Thyroid gland (tissue), 4 donors: Measurements from ENCODE around the gene PPP4R2.

ENCODE experiments used
- POLR2A ChIP-seq, 2 donors: fragments of 450-650 bp; IDR thresholded peaks; one replicate each; pipeline ENCODE4 v1.6.1; 2017; ENCODE audit warnings: antibody characterized with exemption in 2 of 2, mild to moderate bottlenecking in 2 of 2, moderate library complexity in 1 of 2
- TF ChIP-seq, protein P1 (sequence below), 6 experiments: fragments of 200-600 bp in 3 of 6; fragments of 450-650 bp in 3 of 6; sonication (generic) in 3 of 6; IDR thresholded peaks; one replicate each; pipeline ENCODE4 v1.5.1; 2016 to 2019; ENCODE audit warnings: antibody characterized with exemption in 6 of 6, mild to moderate bottlenecking in 2 of 6, inconsistent platforms in 1 of 6, moderate library complexity in 1 of 6

DNA sequence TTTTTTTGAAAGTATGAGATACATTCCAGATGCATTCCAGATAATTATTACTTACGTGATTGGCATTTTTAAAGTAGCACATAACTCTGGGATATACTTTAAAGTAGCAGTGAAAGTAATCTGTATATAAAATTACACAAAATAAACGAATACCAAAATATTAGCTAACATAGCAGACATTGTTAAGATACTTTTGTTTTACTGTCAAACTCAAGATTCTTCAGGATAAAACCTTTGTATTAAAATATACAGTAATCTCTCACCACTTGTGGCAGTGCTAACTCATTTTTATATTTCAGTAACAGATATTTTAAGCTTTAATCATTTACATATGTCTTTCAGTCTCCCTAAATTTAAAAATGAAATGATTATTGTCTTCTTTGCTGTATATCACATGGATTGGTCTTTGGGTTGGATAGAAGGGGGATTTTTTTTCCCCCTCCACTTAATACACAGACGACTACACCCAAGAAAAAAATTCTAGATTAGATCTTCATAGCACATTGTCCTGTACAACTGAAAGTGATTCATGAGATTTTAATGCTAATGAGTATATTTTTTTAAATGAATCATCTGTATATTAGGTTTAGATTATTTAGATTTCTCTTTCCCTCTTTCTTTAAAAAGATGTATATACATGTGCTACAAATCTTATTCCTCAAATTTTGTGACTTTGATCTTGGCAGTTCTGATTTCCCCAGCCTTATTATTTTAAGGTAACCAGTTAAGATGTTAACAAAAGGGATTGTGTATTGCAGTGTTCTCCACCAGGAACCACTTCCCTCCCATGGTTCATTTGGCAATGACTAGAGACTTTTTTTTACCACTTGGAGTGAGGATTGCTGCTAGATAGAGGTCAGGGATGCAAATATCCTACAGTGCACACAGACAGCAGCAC is 40.3 kb downstream of the PPP4R2 start:
- TF ChIP-seq, protein P1, sequence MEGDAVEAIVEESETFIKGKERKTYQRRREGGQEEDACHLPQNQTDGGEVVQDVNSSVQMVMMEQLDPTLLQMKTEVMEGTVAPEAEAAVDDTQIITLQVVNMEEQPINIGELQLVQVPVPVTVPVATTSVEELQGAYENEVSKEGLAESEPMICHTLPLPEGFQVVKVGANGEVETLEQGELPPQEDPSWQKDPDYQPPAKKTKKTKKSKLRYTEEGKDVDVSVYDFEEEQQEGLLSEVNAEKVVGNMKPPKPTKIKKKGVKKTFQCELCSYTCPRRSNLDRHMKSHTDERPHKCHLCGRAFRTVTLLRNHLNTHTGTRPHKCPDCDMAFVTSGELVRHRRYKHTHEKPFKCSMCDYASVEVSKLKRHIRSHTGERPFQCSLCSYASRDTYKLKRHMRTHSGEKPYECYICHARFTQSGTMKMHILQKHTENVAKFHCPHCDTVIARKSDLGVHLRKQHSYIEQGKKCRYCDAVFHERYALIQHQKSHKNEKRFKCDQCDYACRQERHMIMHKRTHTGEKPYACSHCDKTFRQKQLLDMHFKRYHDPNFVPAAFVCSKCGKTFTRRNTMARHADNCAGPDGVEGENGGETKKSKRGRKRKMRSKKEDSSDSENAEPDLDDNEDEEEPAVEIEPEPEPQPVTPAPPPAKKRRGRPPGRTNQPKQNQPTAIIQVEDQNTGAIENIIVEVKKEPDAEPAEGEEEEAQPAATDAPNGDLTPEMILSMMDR (IDR thresholded peaks at IDR 0.05) = no peak
- no peak for TF ChIP-seq POLR2A (IDR thresholded peaks at IDR 0.05)
